Measurements from ENCODE around the gene PEX3.

- TF ChIP-seq, protein P1, sequence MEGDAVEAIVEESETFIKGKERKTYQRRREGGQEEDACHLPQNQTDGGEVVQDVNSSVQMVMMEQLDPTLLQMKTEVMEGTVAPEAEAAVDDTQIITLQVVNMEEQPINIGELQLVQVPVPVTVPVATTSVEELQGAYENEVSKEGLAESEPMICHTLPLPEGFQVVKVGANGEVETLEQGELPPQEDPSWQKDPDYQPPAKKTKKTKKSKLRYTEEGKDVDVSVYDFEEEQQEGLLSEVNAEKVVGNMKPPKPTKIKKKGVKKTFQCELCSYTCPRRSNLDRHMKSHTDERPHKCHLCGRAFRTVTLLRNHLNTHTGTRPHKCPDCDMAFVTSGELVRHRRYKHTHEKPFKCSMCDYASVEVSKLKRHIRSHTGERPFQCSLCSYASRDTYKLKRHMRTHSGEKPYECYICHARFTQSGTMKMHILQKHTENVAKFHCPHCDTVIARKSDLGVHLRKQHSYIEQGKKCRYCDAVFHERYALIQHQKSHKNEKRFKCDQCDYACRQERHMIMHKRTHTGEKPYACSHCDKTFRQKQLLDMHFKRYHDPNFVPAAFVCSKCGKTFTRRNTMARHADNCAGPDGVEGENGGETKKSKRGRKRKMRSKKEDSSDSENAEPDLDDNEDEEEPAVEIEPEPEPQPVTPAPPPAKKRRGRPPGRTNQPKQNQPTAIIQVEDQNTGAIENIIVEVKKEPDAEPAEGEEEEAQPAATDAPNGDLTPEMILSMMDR (IDR thresholded peaks at IDR 0.05; ENCODE audit: insufficient read depth, low read length) = no peak
- no peak for TF ChIP-seq REST (IDR thresholded peaks at IDR 0.05; ENCODE audit: insufficient replicate concordance, low read depth)
Measured at GRCh38 chr6:143498428-143498827, 47.8 kb downstream of the PEX3 start.

All from HL-60 (cell line).